Right renal pelvis (tissue), 4 donors: ENCODE measurements around the gene PAGE4. TPM values are rescaled to one million over a fixed set of nuclear protein-coding genes. Genes with fewer than 3 reads are reported as not detected.

Experiments
- DNase-seq, 4 donors: peaks; one replicate each; pipeline ENCODE4 v3.0.0-alpha.2; 2013; ENCODE audit warnings: low read depth in 4 of 4, low spot score in 3 of 4, missing footprints in 1 of 4
- polyA plus RNA-seq, 4 donors: library from polyadenylated mRNA; unstranded; fragments of 120-200 nt; gene quantifications; one replicate each; pipeline ENCODE4 v1.2.1, GENCODE V29; 2013; ENCODE audit not compliant: insufficient read length in 4 of 4

Gene PAGE4
- polyA plus RNA-seq, 4 donors = 0.79 to 1.6 (median 1.2) TPM

- no peak for DNase-seq
These were observed 33.0 kb downstream of the PAGE4 start for GRCh38 chrX:49862093-49862492.

GRCh38 chrX:49868739-49869138 lies 39.6 kb downstream of the PAGE4 start:
- no peak for DNase-seq

GRCh38 chrX:49876750-49877149 lies 47.6 kb downstream of the PAGE4 start:
- no peak for DNase-seq

GRCh38 chrX:49877397-49878101 lies 48.4 kb downstream of the PAGE4 start:
- DNase-seq = no peak

DNA sequence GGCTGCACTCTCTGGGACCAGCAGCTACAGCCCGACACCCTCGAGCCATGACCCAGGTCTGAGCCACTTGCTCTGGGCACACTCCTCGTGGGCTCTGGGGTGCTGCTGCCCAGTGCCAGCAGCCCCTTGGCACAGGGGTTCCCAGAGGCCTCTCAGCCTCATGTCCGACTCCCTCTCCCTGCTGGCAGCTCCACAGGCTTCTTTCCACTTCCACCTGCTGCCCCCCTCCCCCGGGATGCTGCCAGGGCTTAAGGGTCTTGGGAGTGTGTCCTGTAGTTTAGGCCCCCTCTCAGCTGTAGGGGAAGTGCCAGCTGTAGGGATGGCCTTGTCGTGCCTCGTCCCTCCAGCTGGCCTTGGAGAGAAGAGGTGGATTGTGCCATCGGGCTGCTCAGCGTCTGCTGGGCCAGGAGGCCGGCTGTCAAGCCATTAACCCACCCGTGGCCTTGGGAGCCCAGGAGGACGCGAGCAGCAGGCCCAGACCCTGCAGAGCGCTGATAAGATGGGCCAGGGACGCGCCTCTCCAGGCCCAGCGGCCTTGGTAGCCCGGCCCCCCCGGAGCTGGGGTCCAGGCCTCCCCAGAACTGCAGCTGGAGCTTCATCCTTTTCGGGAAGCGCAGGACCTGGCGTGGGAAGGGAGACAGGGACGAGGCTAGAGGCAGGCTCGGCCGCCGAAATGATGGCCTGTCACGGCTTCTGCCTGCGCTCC lies 49.2 kb downstream of the PAGE4 start:
- no peak for DNase-seq

DNA sequence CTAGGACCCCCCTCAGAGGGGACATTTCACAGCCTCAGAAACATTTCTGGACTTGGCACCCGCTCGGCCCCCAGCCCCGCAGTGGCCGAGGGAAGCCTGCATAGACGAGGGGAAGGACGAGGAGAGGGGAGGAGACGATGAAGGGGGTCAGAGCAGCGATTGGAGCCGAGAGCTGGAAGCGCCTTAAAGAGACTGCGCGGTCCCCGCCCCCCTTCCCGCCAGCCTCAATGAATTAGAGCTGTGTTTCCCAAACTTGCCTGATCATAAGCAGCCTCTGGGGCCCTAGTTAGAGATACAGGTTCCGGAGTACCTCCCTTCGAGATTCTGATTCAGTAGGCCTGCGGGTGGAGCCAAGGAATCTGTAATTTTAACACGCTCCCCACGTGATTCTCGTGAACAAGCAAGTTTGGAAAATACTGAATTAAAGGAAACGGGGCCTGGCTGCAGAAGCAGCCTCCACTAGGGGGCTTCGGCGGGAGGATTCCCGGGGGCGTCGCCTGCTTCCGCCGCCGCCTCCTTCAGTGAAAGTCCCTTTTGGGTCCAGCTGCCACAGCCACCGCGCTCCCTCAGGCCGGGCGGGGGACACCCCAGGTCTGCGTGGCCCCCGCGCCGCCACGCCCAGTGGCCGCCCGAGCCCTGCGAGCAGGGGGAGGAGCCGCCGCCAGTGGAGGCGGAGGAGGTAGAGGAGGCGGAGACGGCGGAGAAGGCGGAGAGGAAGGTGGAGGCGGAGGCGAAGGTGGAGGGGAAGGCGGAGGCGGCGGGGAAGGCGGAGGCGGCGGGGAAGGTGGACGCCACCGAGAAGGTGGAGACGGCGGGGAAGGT lies 49.9 kb downstream of the PAGE4 start, which contains the start of gene USP27X:
Gene USP27X (plus strand): TSS at position 651 of the 822 bp plus-strand sequence. CDS start 824 bp downstream, outside the sequence.
- DNase-seq = peak; percentile 52 to 72 (median 63)

DNA sequence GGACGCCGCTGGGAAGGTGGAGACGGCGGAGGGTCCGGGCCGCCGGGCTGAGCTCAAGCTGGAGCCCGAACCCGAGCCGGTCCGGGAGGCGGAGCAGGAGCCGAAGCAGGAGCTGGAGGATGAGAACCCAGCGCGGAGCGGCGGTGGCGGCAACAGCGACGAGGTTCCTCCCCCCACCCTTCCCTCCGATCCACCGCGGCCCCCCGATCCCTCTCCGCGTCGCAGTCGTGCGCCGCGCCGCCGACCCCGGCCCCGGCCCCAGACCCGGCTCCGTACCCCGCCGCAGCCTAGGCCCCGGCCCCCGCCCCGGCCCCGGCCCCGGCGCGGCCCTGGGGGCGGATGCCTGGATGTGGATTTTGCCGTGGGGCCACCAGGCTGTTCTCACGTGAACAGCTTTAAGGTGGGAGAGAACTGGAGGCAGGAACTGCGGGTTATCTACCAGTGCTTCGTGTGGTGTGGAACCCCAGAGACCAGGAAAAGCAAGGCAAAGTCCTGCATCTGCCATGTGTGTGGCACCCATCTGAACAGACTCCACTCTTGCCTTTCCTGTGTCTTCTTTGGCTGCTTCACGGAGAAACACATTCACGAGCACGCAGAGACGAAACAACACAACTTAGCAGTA lies 50.7 kb downstream of the PAGE4 start:
- no peak for DNase-seq

DNA sequence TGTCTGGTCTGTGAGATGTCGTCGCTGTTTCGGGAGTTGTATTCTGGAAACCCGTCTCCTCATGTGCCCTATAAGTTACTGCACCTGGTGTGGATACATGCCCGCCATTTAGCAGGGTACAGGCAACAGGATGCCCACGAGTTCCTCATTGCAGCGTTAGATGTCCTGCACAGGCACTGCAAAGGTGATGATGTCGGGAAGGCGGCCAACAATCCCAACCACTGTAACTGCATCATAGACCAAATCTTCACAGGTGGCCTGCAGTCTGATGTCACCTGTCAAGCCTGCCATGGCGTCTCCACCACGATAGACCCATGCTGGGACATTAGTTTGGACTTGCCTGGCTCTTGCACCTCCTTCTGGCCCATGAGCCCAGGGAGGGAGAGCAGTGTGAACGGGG lies 51.6 kb downstream of the PAGE4 start:
- DNase-seq = no peak

Other genes starting within 250 kb of the PAGE4 start
- not detected for gene GAGE12H, start 249.4 kb upstream of the PAGE4 start, polyA plus RNA-seq
- gene GAGE2A, start 239.8 kb upstream of the PAGE4 start, polyA plus RNA-seq = not detected
- not detected for gene GAGE1, start 230.3 kb upstream of the PAGE4 start, polyA plus RNA-seq
- gene PAGE1, start 133.3 kb upstream of the PAGE4 start, polyA plus RNA-seq = not detected
- 10 to 100 TPM; 10.3 to 14.1 (median 12.1) TPM for gene USP27X, start 50.2 kb downstream of the PAGE4 start, polyA plus RNA-seq
- 10 to 100 TPM; 73.0 to 89.3 (median 81.3) TPM for gene CLCN5, start 93.3 kb downstream of the PAGE4 start, polyA plus RNA-seq